Glomerular endothelial cell (primary cell): Measurements from ENCODE around the gene CCND1. TPM values are rescaled to one million over a fixed set of nuclear protein-coding genes. Genes with fewer than 3 reads are reported as not detected.

Experiments
- DNase-seq: peaks from one replicate; pipeline ENCODE4 v3.0.0-alpha.2; 2011; ENCODE audit warnings: low read depth, low spot score; ENCODE audit errors: extremely low read depth
- total RNA-seq: library from RNA; depleted of rRNA; stranded (reverse); fragments of >200 nt; gene quantifications from 2 replicates; pipeline ENCODE4 v1.2.3, GENCODE V29; 2015

The CCND1 gene
- total RNA-seq, 1 donor from 2014 or later: 580 TPM

DNA sequence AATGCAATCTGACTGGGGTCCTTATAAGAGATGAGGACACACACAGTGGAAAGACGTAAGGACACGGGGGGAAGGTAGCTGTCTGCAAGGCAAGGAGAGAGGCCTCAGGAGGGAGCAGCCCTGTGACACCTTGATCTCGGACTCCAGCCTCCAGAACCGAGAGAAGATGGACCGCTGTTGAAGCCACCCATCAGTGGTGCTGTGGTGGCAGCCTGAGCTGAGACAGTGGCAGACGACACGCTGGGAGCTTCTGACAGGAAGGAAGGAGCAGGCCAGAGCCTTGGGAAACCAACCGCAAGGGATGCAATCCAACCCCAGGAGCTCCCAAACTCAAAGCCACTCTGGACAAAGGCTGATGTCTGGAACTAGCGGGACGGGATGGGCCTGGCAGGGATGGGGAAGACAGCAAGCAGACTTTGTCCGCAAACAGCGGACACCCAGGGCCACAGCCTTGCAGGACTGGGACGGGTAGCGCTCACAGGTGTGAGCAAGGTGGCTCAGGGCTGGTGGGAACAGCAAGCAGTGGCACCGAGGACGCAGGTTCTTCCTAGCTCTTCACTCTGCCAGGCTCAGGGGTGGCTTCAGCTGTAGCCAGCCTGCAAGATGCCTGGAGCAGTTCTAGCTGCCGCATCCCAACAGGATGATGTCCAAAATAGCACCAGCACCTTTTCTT, 23.3 kb downstream of the CCND1 start:
- no peak for DNase-seq

GRCh38 chr11:69664901-69665300, 23.9 kb downstream of the CCND1 start:
- no peak for DNase-seq

DNA sequence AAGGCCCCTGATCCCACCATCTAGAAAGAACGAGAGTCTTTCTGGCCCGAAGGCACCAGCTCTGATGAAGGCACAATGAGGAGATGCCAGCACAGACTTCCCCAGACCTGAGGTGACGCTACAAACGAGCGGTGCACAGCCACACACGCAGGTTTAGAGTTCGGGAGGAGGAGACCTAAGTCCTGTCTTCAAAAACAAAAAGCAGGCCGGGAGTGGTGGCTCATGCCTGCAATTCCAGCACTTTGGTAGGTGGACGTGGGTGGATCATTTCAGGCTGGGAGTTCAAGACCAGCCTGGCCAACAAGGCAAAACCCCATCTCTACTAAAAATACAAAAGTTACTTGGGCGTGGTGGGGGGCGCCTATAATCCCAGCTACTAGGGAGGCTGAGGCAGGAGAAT, 24.7 kb downstream of the CCND1 start:
- no peak for DNase-seq

- no peak for DNase-seq
Observed at GRCh38 chr11:69666261-69666660, 25.3 kb downstream of the CCND1 start.

GRCh38 chr11:69666752-69667536, 26.0 kb downstream of the CCND1 start:
- DNase-seq: no peak

DNA sequence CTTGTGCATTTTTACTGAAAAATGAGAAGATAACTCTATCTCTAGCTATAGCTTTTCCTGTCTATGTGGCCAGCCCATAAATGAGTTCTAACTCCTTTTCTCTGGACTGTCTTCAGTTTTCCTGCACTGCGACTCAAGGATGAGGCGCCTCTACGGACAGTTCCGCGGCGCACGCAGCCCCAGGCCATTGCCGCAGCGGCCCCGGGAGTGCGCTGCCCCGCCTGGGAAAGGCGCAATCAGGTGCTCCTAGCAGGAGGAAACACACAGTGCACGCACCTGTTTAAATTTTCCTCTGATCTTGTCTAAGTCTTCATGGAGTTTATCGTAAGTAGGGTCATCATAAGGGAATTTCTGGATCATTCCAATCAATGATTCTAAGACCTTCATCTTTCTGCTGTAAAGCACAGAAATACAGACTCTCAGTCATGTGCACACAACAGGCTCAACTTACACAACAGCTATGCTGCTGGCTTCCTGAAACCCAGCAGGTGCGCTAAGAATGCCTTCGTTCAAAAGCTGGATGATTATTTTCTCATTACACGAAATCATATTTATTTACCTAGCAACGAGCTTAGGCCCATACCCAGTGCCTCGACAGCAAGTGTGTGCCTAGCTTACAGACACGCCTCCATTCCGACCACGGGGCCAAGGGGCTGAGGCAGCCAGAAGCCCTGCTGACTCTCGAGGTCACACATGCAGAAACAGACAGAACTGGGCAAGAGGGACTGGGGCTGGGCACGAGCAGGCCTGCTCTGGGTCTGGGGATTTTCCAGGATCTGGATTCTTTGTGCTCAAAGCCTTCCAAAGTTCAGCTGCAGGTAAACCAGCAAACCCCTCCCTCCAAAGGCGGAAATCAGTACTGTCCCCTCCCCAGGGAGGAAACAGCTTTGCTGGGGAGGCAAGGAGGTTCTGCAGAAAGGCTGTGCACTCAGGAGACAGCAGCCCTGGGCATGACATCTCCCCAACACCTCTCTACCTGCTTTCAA, 27.0 kb downstream of the CCND1 start:
- DNase-seq: no peak

DNA sequence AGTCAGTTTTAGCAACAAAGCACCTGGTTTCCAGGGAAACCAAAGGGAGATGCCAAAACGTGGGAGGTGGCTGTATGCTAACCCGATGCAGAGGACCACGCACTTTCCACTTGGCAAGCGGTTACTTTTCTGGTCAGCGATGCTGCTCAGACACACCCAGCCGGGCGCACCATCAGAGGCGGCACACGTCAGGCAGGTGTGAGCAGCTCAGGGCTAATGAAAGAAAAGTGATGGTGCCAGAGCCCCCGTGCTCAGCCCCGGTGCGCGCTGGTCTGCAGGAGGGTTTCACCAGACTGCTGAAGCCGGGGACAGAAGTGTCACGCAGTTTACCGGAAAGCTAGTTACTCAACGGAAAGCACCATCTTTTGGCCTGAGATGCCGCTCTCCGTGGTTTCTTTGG, 28.5 kb downstream of the CCND1 start:
- no peak for DNase-seq

DNA sequence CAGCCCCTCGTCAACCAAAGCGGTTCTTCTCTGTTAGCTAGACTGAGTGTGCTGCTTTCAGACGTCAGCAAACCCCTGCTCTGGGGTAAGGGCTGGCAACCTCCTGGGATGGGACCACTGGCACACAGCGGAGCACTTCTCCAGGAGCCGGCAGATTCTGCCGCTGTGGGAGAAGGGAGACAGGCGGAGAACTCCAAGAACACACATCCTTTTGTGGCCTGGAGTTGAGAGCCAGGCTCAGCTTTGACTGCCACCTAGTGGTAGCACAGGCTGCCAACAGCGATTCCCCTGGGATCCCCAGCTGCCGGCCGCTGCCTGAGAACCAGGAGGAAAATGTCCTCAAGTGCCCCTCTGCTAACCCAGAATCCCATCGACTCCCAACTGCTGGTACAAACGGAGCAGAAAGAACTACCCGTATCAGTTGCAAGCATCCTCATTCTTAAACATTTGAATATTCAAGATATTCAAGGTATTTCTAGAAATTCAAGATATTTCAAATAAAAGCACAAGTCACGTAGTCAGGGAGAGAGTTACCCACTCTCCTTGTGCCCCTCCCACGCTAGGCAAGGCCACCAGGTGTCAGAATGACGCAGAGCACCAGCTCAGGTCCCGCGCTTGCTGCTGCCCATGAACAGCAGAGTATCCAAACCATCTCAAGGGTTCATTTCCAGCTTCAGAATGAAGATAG, 29.3 kb downstream of the CCND1 start:
- DNase-seq: no peak

GRCh38 chr11:69671734-69672465, 30.9 kb downstream of the CCND1 start:
- DNase-seq: no peak

- no peak for DNase-seq
Observed at GRCh38 chr11:69674267-69674885, 33.4 kb downstream of the CCND1 start.

- no peak for DNase-seq
Observed at GRCh38 chr11:69674886-69675714, 34.1 kb downstream of the CCND1 start, which contains the start of gene LTO1. LTO1 (minus strand) TSS chr11:69675353; CDS start chr11:69675239, 114 bp downstream.

DNA sequence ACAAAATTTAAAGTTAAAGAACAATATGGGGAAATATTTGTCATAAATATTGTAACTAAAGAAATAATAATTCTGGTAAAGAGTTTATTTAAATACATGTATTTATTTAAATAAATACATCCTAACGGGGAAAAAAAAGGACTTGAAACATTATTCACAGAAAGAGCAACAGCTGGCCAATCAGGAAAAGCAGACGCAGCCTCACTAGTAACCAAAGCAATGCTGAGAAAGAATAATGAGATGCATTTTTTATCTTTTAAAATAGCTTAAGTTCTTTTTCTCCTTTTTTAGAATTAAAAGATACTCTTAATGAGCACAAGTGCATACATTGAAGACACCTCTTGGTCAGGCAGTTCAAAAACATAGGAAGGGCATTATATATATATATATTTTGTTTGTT, 36.8 kb downstream of the CCND1 start:
- DNase-seq: no peak

GRCh38 chr11:69680688-69681087, 39.7 kb downstream of the CCND1 start:
- no peak for DNase-seq

DNA sequence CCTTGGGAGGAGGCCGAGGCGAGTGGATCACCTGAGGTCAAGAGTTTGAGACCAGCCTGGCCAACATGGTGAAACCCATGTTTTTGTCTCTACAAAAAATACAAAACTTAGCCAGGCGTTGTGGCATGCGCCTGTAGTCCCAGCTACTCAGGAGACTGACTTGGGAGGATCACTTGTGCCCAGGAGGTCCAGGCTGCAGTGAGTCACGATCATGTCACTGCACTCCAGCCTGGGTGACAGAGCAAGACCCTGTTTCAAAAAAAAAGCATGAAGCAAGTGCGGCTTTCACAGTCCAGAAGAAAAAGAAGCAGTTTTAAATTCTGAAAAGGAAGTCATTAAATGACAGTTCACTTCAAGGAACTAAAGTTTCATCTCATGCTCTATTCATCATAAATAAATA, 41.3 kb downstream of the CCND1 start:
- no peak for DNase-seq

DNA sequence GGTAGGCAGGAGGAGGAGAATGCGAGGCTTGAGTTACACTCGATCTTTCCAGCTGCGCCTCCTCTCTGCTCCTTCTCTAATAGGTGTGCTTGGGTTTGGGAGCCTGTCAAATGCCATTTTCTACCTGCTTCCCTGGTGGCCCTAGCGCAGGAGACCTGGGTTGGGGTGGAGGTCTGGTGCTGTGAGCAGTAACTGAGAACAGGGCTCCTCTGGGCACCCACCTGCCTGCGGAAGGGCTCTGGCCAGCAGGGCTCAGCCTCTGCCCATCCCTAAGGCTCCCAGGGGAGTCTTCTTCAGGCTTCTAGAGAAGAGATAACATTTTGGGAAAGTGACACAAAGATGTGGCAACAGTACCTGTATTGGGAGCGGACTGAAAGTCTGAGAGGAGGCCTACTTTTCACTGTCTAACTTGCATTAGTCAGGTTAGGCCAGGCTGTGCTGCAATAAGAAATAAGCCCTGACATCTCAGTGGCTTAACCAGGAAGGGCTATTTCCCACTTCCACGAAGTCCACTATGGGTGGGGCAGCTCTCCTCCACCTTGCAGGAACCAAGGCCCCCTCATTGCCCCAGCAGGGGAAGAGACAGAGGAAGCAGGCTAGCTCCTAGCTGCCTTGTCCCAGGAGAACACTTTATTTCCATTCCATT, 41.8 kb downstream of the CCND1 start:
- DNase-seq: no peak

DNA sequence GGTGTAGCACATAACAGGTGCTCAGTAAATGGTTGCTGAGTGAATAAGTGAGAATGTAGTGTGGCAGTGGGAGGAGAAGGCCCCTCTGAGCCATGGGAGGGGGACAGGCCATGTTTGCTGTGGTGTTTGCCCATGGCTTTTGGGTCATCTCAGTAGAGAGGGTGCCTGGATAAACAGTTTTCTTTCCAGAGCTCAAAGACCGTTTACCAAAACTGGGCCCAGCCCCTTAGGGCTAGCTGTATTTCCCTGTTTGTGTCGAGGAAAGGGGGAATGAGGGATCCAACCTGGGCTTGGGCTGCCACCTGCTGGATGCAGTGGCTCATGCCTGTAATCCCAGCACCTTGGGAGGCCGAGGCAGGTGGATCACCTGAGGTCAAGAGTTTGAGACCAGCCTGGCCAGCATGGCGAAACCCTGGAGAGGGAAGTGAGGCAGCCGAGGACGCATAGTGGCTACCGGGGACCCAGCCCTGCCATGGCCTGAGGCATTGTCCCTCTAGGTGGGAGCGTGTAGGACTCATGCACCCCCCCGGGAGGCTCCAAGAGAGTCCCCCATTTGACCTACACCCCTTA, 42.9 kb downstream of the CCND1 start:
- no peak for DNase-seq

GRCh38 chr11:69684651-69685050, 43.7 kb downstream of the CCND1 start:
- no peak for DNase-seq

DNA sequence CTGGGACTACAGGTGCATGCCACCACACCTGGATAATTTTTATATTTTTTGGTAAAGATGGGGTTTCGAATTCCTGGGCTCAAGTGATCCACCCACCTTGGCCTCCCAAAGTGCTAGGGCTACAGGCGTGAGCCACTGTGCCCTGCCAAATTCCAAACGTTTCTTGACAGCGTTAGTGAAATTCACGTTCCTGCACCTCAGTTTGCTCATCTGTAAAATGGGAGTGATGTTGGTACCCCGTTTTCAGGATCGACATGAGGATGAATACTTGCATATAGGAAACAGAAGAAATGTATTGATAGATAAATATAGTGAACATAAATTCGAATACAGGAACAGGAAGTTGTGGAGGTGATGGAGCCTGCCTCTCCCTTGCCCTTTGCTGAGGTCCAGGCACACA, 44.4 kb downstream of the CCND1 start:
- DNase-seq: no peak
